HEK293T (cell line): ENCODE results near the gene RTP2.
A peak's percentile ranks its signal among the peaks of the same experiment; 100 is the strongest.

Experiments
- CTCF ChIA-PET: fragments of 350-600 bp; formaldehyde crosslinking; extraction: SDS; loops from one replicate; lab custom pipeline; 2021; ENCODE audit warnings: antibody characterized with exemption, inconsistent platforms; lab: Yijun Ruan, JAX
- POLR2A ChIA-PET: fragments of 350-600 bp; formaldehyde crosslinking; extraction: SDS; loops from one replicate; lab custom pipeline; 2020; ENCODE audit warnings: antibody characterized with exemption, inconsistent platforms; lab: Yijun Ruan, JAX
- DNase-seq: peaks from one replicate; pipeline ENCODE4 v3.0.0; 2012; ENCODE audit warnings: mixed read lengths; ENCODE audit errors: extremely low spot score
- ARNT ChIP-seq: fragments of 450-650 bp; IDR thresholded peaks from 2 replicates; pipeline ENCODE4 v1.6.1; 2017; ENCODE audit warnings: mild to moderate bottlenecking
- BHLHE40 ChIP-seq: fragments of 450-650 bp; IDR thresholded peaks from 2 replicates; pipeline ENCODE4 v1.6.1; 2016; ENCODE audit warnings: mild to moderate bottlenecking, moderate library complexity, borderline replicate concordance
- CTBP1 ChIP-seq: fragments of 450-650 bp; IDR thresholded peaks from 2 replicates; pipeline ENCODE4 v1.6.1; 2016; ENCODE audit warnings: borderline replicate concordance
- ELF4 ChIP-seq: fragments of 450-650 bp; IDR thresholded peaks from 2 replicates; pipeline ENCODE4 v1.6.1; 2017; ENCODE audit warnings: antibody characterized with exemption
- FOXA1 ChIP-seq: fragments of 450-650 bp; IDR thresholded peaks from 2 replicates; pipeline ENCODE4 v1.6.1; 2016; ENCODE audit warnings: mild to moderate bottlenecking
- FOXK2 ChIP-seq: fragments of 450-650 bp; IDR thresholded peaks from 2 replicates; pipeline ENCODE4 v1.6.1; 2016; ENCODE audit warnings: mild to moderate bottlenecking
- FOXM1 ChIP-seq: fragments of 450-650 bp; IDR thresholded peaks from 2 replicates; pipeline ENCODE4 v1.6.1; 2017; ENCODE audit warnings: mild to moderate bottlenecking, borderline replicate concordance
- HDGF ChIP-seq: fragments of 450-650 bp; IDR thresholded peaks from 2 replicates; pipeline ENCODE4 v1.6.1; 2017; ENCODE audit warnings: antibody characterized with exemption, borderline replicate concordance
- L3MBTL2 ChIP-seq: fragments of 450-650 bp; conservative IDR thresholded peaks from 2 replicates; pipeline ENCODE4 v1.6.1; 2016; ENCODE audit warnings: mild to moderate bottlenecking
- LEF1 ChIP-seq: fragments of 450-650 bp; IDR thresholded peaks from 2 replicates; pipeline ENCODE4 v1.6.1; 2017; ENCODE audit warnings: mild to moderate bottlenecking, borderline replicate concordance
- NFRKB ChIP-seq: fragments of 450-650 bp; IDR thresholded peaks from 2 replicates; pipeline ENCODE4 v1.6.1; 2016; ENCODE audit warnings: mild to moderate bottlenecking, moderate library complexity
- SP1 ChIP-seq: fragments of 450-650 bp; IDR thresholded peaks from 2 replicates; pipeline ENCODE4 v1.6.1; 2017
- SUZ12 ChIP-seq: fragments of 450-650 bp; IDR thresholded peaks from 2 replicates; pipeline ENCODE4 v1.6.1; 2016; ENCODE audit warnings: mild to moderate bottlenecking
- TARDBP ChIP-seq: fragments of 450-650 bp; IDR thresholded peaks from 2 replicates; pipeline ENCODE4 v1.6.1; 2016
- ZNF384 ChIP-seq: fragments of 450-650 bp; IDR thresholded peaks from 2 replicates; pipeline ENCODE4 v1.6.1; 2016
- TF ChIP-seq, protein P1 (sequence below): fragments of 450-650 bp; IDR thresholded peaks from 2 replicates; pipeline ENCODE4 v1.6.1; 2016

Gene RTP2, protein sequence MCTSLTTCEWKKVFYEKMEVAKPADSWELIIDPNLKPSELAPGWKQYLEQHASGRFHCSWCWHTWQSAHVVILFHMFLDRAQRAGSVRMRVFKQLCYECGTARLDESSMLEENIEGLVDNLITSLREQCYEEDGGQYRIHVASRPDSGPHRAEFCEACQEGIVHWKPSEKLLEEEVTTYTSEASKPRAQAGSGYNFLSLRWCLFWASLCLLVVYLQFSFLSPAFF

GRCh38 chr3:187702507-187703033, at the start of gene RTP2:
RTP2 (minus strand) TSS chr3:187702557; CDS start chr3:187702128, 429 bp downstream.
- ChIA-PET CTCF (interaction anchor here (0.8 kb wide), 1 partner anchor 18 kb away, joined by 3 read pairs; no protein-coding TSS in a partner anchor), POLR2A (no interaction called here)
- no peak for DNase-seq
- no peak for TF ChIP-seq FOXK2
- no peak for TF ChIP-seq BHLHE40
- TF ChIP-seq L3MBTL2, result no peak
- TF ChIP-seq ZNF384, result no peak
- no peak for TF ChIP-seq HDGF
- TF ChIP-seq ARNT, result no peak
- TF ChIP-seq LEF1, result no peak
- TF ChIP-seq ELF4, result no peak
- TF ChIP-seq SUZ12, result no peak
- no peak for TF ChIP-seq SP1
- no peak for TF ChIP-seq FOXM1
- TF ChIP-seq, protein P1, sequence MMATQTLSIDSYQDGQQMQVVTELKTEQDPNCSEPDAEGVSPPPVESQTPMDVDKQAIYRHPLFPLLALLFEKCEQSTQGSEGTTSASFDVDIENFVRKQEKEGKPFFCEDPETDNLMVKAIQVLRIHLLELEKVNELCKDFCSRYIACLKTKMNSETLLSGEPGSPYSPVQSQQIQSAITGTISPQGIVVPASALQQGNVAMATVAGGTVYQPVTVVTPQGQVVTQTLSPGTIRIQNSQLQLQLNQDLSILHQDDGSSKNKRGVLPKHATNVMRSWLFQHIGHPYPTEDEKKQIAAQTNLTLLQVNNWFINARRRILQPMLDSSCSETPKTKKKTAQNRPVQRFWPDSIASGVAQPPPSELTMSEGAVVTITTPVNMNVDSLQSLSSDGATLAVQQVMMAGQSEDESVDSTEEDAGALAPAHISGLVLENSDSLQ, result no peak
- TF ChIP-seq CTBP1, result no peak
- TF ChIP-seq TARDBP, result no peak
- TF ChIP-seq NFRKB, result no peak
- no peak for TF ChIP-seq FOXA1

DNA sequence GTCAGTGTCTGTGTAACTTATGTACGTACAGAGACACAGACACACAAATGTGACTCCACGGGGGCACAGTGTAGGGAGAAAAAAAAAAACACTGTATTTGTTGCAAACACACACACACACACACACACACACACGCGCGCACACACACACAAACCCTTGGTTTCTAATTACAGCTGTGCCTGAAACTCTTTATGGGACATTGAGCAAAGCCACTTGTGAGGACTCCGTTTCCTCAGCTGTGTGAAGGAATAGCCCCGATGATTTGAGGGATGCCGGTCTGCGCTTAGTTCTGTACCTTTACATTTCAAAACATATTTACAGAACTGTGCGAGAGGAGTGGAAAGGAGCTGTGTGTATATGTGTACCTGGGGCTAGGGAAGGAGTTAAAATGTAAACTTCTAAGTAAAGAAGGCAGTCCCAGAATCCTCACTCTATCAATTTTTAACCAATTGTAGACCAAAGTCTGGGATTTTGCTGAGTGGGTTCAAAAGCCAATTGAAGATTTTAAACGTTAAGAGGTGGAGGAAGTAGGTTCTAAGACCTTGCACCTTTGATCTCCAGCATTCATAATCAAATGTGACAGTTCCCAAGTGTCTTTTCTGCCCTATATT, 48.3 kb upstream of the RTP2 start:
- no peak for DNase-seq
- CTCF ChIA-PET, result interaction anchor here (0.6 to 1.1 kb wide), 2 partner anchors 12 to 408 kb away, joined by 3 read pairs; no protein-coding TSS in a partner anchor
- POLR2A ChIA-PET, result interaction anchor here (0.5 to 1.0 kb wide), 2 partner anchors 36 to 335 kb away, joined by 3 read pairs; no protein-coding TSS in a partner anchor
- TF ChIP-seq BHLHE40, result no peak
- no peak for TF ChIP-seq HDGF
- no peak for TF ChIP-seq FOXM1
- no peak for TF ChIP-seq CTBP1
- TF ChIP-seq FOXK2, result no peak
- TF ChIP-seq L3MBTL2, result no peak
- no peak for TF ChIP-seq SUZ12
- TF ChIP-seq TARDBP, result no peak
- TF ChIP-seq LEF1, result no peak
- TF ChIP-seq ZNF384, result no peak
- no peak for TF ChIP-seq NFRKB

- DNase-seq, result no peak
- CTCF ChIA-PET, result interaction anchor here (1.1 kb wide), 1 partner anchor 11 kb away, joined by 3 read pairs; no protein-coding TSS in a partner anchor
- TF ChIP-seq TARDBP, result no peak
- TF ChIP-seq ELF4, result no peak
- TF ChIP-seq SUZ12, result no peak
- TF ChIP-seq CTBP1, result no peak
- TF ChIP-seq HDGF, result no peak
- no peak for TF ChIP-seq FOXA1
- no peak for TF ChIP-seq LEF1
- TF ChIP-seq, protein P1, result no peak
- TF ChIP-seq BHLHE40, result no peak
- POLR2A ChIA-PET, result interaction anchor here (0.5 to 1.0 kb wide), 2 partner anchors 37 to 336 kb away, joined by 3 read pairs; no protein-coding TSS in a partner anchor
Observed at GRCh38 chr3:187750006-187750512, 47.7 kb upstream of the RTP2 start.

- ChIA-PET POLR2A (no interaction called here), CTCF (interaction anchor here (1.1 to 2.0 kb wide), 6 partner anchors 33 to 1207 kb away, joined by 3 to 5 read pairs (median 4); no protein-coding TSS in a partner anchor)
- TF ChIP-seq NFRKB (no peak), SP1 (no peak), CTBP1 (no peak), ELF4 (no peak), HDGF (no peak)
- TF ChIP-seq, protein P1, result no peak
- DNase-seq, result peak; percentile 50
Observed at GRCh38 chr3:187748050-187748481, 45.7 kb upstream of the RTP2 start.

DNA sequence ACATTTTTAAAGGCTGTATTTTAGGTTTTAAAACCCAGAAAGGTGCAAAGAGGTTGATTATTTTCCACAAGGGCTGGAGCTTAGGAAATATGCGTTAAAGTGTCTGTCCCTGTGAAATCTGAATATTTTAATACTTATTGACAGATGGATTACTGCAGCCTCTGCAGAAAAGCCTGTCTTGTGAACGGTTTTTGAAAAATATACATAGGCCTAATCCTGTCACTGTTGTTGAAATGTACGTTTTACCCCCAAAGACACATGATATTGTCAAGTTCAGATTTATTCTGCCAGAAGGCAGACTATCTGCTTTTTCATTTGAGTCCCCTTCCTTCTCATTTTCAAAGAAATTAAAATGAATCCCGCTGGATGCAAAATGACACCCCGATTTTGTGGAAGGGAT, 45.1 kb upstream of the RTP2 start:
- ChIA-PET POLR2A (no interaction called here), CTCF (interaction anchor here (0.6 to 2.0 kb wide), 6 partner anchors 34 to 1292 kb away, joined by 3 to 5 read pairs (median 3); no protein-coding TSS in a partner anchor)
- no peak for DNase-seq
- TF ChIP-seq BHLHE40, result no peak
- no peak for TF ChIP-seq CTBP1
- no peak for TF ChIP-seq FOXA1
- TF ChIP-seq HDGF, result no peak
- no peak for TF ChIP-seq TARDBP
- no peak for TF ChIP-seq FOXK2
- no peak for TF ChIP-seq SP1
- TF ChIP-seq ELF4, result no peak
- no peak for TF ChIP-seq SUZ12
- TF ChIP-seq, protein P1, result no peak
- TF ChIP-seq NFRKB, result no peak
